ENCODE data around the gene HS3ST3A1. TPM values are rescaled to one million over a fixed set of nuclear protein-coding genes. Genes with fewer than 3 reads are reported as not detected.

The HS3ST3A1 gene
- total and polyA plus RNA-seq, 2 of the 4 experiments (the other 2 are of a cell fraction) = 8.8 to 9.0 TPM

DNA sequence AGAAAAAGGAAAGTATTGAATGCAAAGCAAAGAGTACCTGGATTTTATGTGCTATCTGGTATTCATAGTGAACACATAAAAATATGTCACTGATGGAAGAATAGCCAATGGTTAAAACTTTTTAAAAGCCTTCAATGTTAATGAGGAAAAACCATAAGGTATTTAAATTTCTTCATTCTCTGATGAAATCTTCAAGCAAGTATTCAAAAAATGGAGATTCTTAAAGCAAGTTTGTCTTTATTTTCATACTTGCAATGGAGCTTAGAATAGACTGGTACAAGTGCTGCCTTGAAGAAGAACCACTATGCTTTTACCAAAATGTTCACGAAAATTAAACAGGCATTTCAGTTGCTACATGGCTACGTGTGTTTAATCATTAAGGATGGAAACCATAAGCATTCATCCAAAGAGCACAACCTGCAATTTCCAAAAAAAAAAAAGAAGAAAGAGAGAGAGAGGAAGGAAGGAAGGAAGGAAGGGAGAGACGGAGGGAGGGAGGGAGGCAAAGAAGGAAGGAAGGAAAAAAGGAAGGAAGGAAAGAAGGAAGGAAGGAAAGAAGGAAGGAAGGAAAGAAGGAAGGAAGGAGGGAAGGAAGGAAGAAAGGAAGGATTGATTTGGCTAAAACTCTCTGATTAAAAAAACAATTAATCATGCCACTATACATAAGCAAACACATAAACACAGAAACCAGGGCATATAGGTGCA is 17.6 kb downstream of the HS3ST3A1 start (continued):
- TF ChIP-seq RAD21 (IDR thresholded peaks at IDR 0.05; ENCODE audit: low read length) (no peak), CEBPB (IDR thresholded peaks at IDR 0.05; ENCODE audit: low read depth, low read length) (no peak)

- Histone ChIP-seq H3K9me1 (ENCODE audit: insufficient read depth, low read length) (no peaks in the 10 kb centered on the region; the same call in 1 of the 2 replicates), H2BK120ac (ENCODE audit: low read depth, low read length) (peak overlapping the region; percentile 94), H3K4me2 (ENCODE audit: low read depth, low read length) (peak overlapping the region; percentile 93), H3K23ac (ENCODE audit: low read depth, low read length) (peak overlapping the region; percentile 85; the same call in 1 of the 2 replicates), H3K9me3 (ENCODE audit: control insufficient read depth, insufficient read depth, low read length) (no peaks in the 10 kb centered on the region), H2AK9ac (replicated peaks; ENCODE audit: low read depth, low read length, poor library complexity) (no peak overlapping the region), H2AFZ (replicated peaks; ENCODE audit: low read length, poor library complexity) (no peak overlapping the region), H3K14ac (replicated peaks; ENCODE audit: low read depth, low read length) (peak overlapping the region; percentile 76), H4K20me1 (ENCODE audit: insufficient read depth, low read length) (no peaks in the 10 kb centered on the region), H3K18ac (ENCODE audit: low read depth, low read length) (peak overlapping the region; percentile 89), H3K56ac (ENCODE audit: extremely low read depth, insufficient read depth, low read length) (peak overlapping the region; percentile 93), H4K5ac (ENCODE audit: low read depth, low read length) (peak overlapping the region; percentile 56), H4K8ac (ENCODE audit: low read depth in 2 of 2, low read length in 2 of 2) (peak overlapping the region; percentile 60 to 89), H4K91ac (ENCODE audit: insufficient read depth, low read depth, low read length) (peak overlapping the region; percentile 93), H3K4me3 (ENCODE audit: insufficient read depth, low read depth, low read length) (peak overlapping the region; percentile 29; the same call in 1 of the 2 replicates), H3K27ac (ENCODE audit: insufficient read depth, low read length) (peak overlapping the region; percentile 73), H3K27me3 (ENCODE audit: control insufficient read depth, insufficient read depth, low read length) (no peaks in the 10 kb centered on the region), H2BK5ac (ENCODE audit: low read depth, low read length, poor library complexity, severe bottlenecking) (peak overlapping the region; percentile 92), H2BK15ac (ENCODE audit: low read depth, low read length) (peak overlapping the region; percentile 61), H3K9ac (ENCODE audit: low read depth, low read length) (peak overlapping the region; percentile 46; the same call in 1 of the 2 replicates), H3K79me1 (ENCODE audit: low read depth in 1 of 2, low read length in 2 of 2) (peaks cover 15 to 47% of the 10 kb centered on the region in 2 experiments), H3K36me3 (ENCODE audit: control insufficient read depth, insufficient read depth, low read length) (no peaks in the 10 kb centered on the region), H2AK5ac (ENCODE audit: low read depth, low read length) (0 out of 2 replicates have a peak overlapping the region, but pooled peaks have one; percentile 53), H3K4ac (ENCODE audit: low read depth, low read length) (peak overlapping the region; percentile 74), H2BK20ac (ENCODE audit: low read depth, low read length) (peak overlapping the region; percentile 87), H3K4me1 (ENCODE audit: control insufficient read depth, insufficient read depth, low read length) (peaks cover 11% of the 10 kb centered on the region)
- in situ Hi-C loops (cut with MboI; ENCODE audit: low sequenced_read_pairs) (no loop called here), dilution Hi-C loops (cut with HindIII; ENCODE audit: low sequenced_read_pairs, unreplicated experiment) (no loop called here), intact Hi-C loops (cut with micrococcal nuclease) (loop anchor here (5.0 kb wide), 1 partner anchor 166 kb away; no protein-coding TSS in a partner anchor)
- CTCF ChIA-PET = interaction anchor here (0.6 kb wide), 2 partner anchors 10 to 14 kb away, joined by 3 to 4 read pairs; no protein-coding TSS in a partner anchor
- peak; percentile 60 for DNase-seq
- no TSS peak for BruUV-seq (replicated peaks)
- WGBS, 2 experiments (ENCODE audit: extremely low coverage in 2 of 2, insufficient read length in 1 of 2) = 20% methylated on average over 1 of the region's 9 CpGs; no CpG with 5 or more reads in 1 of the 2 experiments
- no peak for TF ChIP-seq POLR2A (IDR thresholded peaks at IDR 0.05; ENCODE audit: low read depth, low read length)
- peak; percentile 59; the same call in 1 of the 2 replicates for TF ChIP-seq CEBPB (IDR thresholded peaks at IDR 0.05; ENCODE audit: low read depth, low read length)
- POLR2A ChIA-PET (ENCODE audit: unreplicated experiment) = no interaction called here
- peak; percentile 82 for ATAC-seq (ENCODE audit: low read depth)
Observed at GRCh38 chr17:13582776-13583547, 18.8 kb downstream of the HS3ST3A1 start.
